ENCODE measurements around the gene TPT1. TPM values are rescaled to one million over a fixed set of nuclear protein-coding genes. Genes with fewer than 3 reads are reported as not detected.
"Not testable (repeated sequence)": the region's sequence is repeated elsewhere in the genome, so short reads cannot be mapped to it uniquely, and the experiment has no call there.

Gene TPT1
- total RNA-seq, 4 donors from 2014 or later = 1,719 to 2,278 (median 1,854) TPM

DNA sequence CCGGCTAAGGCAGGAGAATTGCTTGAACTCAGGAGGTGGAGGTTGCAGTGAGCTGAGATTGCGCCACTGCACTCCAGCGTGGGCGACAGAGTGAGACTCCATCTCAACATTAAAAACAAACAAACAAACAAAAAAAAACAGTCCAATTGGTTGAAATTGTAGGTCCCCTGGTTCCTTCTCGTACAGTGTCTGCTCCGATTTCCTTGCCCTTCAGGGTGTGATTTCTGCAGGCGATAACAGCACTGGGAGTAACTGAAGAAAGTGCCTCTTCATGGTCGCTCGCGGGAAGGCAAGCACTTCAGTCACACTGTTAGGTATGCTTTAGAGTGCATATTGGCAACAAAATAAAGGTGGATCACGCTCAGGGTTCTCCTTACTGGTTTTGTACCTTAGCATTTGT lies 39.7 kb downstream of the TPT1 start:
- Histone ChIP-seq H3K27me3 (no peaks in the 10 kb centered on the region), H3K27ac (no peak overlapping the region), H3K4me1 (no peaks in the 10 kb centered on the region), H3K4me3 (no peak overlapping the region), H3K9me3 (no peaks in the 10 kb centered on the region), H3K36me3 (no peaks in the 10 kb centered on the region)
- DNase-seq = no peak
- no peak for TF ChIP-seq POLR2A (IDR thresholded peaks at IDR 0.05)
- TF ChIP-seq, protein P1, sequence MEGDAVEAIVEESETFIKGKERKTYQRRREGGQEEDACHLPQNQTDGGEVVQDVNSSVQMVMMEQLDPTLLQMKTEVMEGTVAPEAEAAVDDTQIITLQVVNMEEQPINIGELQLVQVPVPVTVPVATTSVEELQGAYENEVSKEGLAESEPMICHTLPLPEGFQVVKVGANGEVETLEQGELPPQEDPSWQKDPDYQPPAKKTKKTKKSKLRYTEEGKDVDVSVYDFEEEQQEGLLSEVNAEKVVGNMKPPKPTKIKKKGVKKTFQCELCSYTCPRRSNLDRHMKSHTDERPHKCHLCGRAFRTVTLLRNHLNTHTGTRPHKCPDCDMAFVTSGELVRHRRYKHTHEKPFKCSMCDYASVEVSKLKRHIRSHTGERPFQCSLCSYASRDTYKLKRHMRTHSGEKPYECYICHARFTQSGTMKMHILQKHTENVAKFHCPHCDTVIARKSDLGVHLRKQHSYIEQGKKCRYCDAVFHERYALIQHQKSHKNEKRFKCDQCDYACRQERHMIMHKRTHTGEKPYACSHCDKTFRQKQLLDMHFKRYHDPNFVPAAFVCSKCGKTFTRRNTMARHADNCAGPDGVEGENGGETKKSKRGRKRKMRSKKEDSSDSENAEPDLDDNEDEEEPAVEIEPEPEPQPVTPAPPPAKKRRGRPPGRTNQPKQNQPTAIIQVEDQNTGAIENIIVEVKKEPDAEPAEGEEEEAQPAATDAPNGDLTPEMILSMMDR (IDR thresholded peaks at IDR 0.05) = no peak

DNA sequence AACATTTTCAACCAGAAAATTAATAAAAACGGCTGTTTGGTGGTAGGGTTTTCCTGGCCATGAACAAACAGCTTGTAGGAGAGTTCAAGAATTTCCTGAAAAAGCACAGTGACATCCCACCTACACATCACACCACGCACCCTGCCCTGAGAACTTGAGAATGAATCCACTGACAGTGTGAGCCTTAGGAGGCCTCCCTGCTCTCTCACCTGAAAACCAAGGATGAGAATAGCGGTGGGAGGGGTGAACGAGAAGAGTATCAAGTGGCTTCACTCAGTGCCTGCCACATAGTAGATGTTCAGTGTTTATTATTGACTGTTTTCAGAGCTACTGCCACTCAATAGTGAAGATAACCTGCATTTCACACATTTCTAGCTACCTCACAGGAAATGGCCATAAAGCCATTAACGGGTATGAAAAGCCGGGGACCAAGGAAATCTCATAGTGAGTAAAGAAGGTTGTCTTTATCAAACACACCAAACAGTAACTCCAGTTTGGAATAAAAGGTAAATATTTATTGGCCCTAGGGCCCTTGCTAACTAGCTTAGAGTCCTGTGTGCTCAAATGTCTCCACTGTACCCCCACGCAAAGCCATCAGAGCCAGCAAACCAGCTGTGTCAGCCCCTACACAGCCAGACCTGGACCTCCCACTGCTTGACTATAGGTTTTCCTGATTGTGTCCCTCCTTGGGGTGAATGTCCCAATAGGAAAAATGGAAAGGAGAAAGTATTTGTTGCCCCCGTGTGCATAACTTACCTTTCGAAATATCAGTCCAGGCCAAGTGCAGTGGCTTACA lies 40.6 kb downstream of the TPT1 start:
- no peaks in the 10 kb centered on the region for H3K27me3 ChIP-seq
- no peak overlapping the region for H3K27ac ChIP-seq
- H3K9me3 ChIP-seq = no peaks in the 10 kb centered on the region
- no peak overlapping the region for H3K4me3 ChIP-seq
- no peaks in the 10 kb centered on the region for H3K4me1 ChIP-seq
- no peaks in the 10 kb centered on the region for H3K36me3 ChIP-seq
- no peak for DNase-seq
- no peak for TF ChIP-seq POLR2A (IDR thresholded peaks at IDR 0.05)
- TF ChIP-seq, protein P1 (IDR thresholded peaks at IDR 0.05) = no peak

DNA sequence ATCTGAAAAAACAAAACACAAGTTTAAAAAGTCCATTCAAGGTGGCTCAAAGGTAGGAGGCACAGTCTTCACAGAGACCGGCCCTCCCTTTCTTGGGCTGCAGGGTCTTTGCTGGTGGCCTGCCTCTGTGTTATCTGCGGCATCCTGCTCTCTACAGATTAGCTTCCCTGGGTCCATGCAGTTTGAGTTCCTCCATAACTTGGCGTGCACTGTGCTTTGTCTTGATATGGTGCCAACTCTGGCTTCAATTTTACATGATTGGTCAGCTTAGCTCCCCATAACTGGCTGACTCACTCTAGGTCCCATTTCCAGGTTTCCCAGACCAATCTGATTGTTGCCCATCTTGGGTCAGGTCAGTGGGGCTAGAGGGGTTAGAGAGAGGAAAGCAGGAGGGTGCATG lies 41.8 kb downstream of the TPT1 start:
- no peaks in the 10 kb centered on the region for H3K9me3 ChIP-seq
- no peaks in the 10 kb centered on the region for H3K4me1 ChIP-seq
- H3K36me3 ChIP-seq = no peaks in the 10 kb centered on the region

GRCh38 chr13:45298550-45298949 lies 42.4 kb downstream of the TPT1 start:
- not testable (repeated sequence) for H3K27ac ChIP-seq, H3K4me3 ChIP-seq, DNase-seq, H3K9me3 ChIP-seq, H3K4me1 ChIP-seq, H3K27me3 ChIP-seq, H3K36me3 ChIP-seq

More for the DNA sequence above, 41.8 kb downstream of the TPT1 start:
- DNase-seq = no peak
- Histone ChIP-seq H3K27ac (no peak overlapping the region), H3K4me3 (no peak overlapping the region), H3K27me3 (no peaks in the 10 kb centered on the region)
- no peak for TF ChIP-seq POLR2A (IDR thresholded peaks at IDR 0.05)
- TF ChIP-seq, protein P1 (IDR thresholded peaks at IDR 0.05) = no peak

DNA sequence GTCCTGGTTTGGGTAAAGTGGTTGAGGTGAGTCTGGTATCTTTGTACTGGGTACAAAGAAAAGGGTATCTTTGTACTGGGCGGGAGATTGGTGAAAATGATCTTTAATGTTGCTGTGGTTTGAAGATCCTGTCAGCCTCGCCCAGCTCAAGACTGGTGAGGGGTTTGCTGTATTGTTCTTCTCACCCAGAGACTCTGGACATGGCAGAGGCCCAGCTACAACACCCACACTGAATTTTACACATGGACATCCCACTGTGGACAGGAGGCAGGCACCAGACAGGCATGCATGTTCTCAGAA lies 42.8 kb downstream of the TPT1 start:
- H3K9me3 ChIP-seq = no peaks in the 10 kb centered on the region
- no peaks in the 10 kb centered on the region for H3K4me1 ChIP-seq
- DNase-seq = no peak
- H3K27ac ChIP-seq = no peak overlapping the region
- TF ChIP-seq, protein P1 (IDR thresholded peaks at IDR 0.05) = no peak
- TF ChIP-seq POLR2A (IDR thresholded peaks at IDR 0.05) = no peak
- no peaks in the 10 kb centered on the region for H3K36me3 ChIP-seq
- H3K4me3 ChIP-seq = no peak overlapping the region
- H3K27me3 ChIP-seq = no peaks in the 10 kb centered on the region

DNA sequence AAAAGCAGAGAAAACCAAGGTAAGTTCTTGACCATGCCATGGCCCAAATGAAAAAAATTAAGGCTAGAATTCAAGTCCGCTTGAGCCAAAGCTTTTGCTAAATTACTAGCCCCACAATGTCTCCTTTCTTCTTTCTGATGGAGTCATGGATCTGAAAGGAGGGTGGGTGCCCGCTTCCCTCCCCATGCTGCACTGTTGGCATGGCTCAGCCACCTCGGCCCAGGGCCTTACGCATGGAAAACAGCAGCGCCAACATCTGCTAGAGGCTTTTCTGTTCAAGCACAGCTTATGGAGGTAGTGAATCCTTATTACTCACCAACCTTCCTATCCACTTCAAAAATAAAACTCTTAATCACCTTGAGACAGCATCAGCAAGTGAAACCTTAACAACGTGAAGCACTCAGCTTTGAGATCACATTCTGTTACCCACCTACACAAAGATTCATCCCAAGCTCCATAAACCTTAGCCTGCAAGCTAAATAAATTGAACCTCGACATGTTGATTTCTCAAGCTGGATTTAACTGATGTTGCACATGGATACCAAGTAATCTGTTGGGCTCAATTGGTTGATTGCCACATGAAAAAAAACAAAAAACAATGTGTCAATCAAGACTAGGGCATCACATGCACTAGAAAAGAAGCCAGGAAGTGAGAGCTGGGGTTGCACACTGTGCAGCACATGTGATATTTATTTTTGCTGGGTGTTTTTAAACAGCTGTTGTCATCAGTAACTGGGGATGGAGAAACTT lies 43.4 kb downstream of the TPT1 start:
- H3K9me3 ChIP-seq = no peaks in the 10 kb centered on the region
- no peaks in the 10 kb centered on the region for H3K27me3 ChIP-seq
- H3K4me3 ChIP-seq = no peak overlapping the region
- DNase-seq = no peak
- H3K4me1 ChIP-seq = no peaks in the 10 kb centered on the region
- H3K36me3 ChIP-seq = no peaks in the 10 kb centered on the region
- TF ChIP-seq, protein P1 (IDR thresholded peaks at IDR 0.05) = no peak
- no peak for TF ChIP-seq POLR2A (IDR thresholded peaks at IDR 0.05)
- H3K27ac ChIP-seq = no peak overlapping the region
